KBM-7 (cell line): ENCODE measurements around the gene NCAPG2.
"Not testable (repeated sequence)": the region's sequence is repeated elsewhere in the genome, so short reads cannot be mapped to it uniquely, and the experiment has no call there.

Experiments used
- DNase-seq: peaks from one replicate; pipeline ENCODE4 v3.0.0-alpha.2; 2015
- in situ Hi-C: fragments of 300-500 bp; cut with MboI; formaldehyde crosslinking; loops from 2 replicates; pipeline ENCODE4 v1.14.3; 2020; ENCODE audit warnings: low sequenced_read_pairs, low pct_unique_long_range_greater_than_20kb, mixed read lengths

The NCAPG2 gene

DNA sequence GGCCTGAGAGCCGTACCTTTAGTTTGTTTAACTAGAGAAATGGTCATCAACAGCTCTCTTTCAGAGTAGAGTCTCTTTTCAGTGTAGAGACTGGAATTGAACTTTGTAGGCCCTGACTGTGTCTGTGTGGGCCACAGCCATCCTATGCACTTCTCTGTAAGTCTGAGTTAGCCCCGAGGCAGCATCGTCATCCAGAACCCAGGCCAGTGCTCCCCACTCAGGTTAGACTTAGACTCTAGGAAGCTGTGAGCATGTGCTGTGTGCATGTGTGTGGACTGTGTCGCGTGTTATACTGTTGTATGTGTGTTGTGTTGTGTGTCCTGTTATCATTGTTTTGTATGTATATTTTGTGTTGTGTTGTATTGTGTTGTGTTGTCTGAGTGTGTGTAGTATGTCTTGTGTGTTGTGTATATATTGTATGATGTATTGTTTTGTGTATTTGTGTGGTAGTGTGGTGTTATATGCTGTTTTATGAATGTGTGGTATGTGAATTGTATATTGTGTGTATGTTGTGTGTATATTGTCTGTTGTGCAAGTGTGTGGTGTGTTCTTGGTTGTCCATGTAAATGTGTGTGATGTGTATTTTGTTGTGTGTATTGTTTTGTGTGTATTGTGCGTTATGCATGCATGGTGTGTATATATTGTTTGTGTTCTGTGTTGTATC is 18.1 kb upstream of the NCAPG2 start:
- no peak for DNase-seq

DNA sequence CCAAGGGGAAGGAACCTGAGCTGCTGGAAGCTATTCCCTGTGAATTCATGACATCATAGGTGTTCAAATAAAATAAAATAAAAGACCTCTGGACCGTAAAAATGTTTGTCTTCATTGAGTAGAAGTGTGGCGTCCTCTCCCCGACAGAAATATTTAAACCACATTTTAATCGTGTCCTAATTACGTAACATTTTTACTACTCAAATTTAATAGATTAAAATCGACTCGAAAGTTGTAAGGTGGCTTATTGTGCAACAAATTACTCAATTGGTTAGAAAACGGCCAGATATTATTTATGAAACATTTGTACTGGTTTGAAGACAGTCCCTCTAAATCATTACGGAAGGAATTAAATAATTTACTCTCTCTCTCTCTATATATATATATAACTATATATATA is 15.5 kb upstream of the NCAPG2 start:
- no peak for DNase-seq
- in situ Hi-C loops: no loop called here

More for the DNA sequence above, 18.1 kb upstream of the NCAPG2 start:
- in situ Hi-C loops: no loop called here

DNA sequence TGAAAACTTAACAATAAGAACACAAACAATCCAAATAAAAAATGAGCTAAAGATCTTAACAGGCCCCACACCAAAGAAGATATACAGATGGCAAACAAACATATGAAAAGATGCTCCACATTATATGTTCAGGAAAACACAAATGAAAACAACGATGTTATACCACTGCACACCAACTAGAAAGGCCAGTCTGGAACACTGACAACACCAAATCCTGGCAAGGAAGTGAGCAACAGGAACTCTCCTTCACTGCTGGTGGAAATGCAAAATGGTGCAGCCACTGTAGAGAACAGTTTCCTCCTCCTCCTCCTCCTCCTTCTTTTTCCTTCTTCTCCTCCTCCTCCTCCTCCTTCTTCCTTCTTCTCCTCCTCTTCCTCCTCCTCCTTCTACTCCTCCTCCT is 12.2 kb upstream of the NCAPG2 start:
- no peak for DNase-seq
- in situ Hi-C loops: no loop called here

DNA sequence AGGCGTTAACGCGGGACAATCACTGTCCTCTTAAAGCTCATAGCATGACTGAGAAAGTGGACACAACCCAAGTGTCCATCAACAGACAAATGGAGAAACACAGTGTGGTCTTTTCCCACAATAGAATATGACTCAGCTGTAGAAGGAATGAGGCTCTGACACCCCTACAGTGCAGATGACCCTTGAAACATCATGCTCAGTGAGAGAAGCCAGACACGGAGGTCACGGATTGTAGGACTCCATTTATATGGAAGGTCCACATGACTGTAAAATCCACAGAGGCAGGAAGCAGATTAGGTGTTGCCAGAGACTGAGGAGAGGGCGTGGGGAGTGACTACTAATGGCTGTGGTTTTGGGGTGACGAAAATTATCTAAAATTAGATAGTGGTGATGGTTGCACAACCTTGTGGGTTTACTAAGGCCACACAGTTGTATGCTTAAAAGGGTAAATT is 6.1 kb upstream of the NCAPG2 start:
- peak; percentile 95 for DNase-seq
- in situ Hi-C loops: no loop called here

DNA sequence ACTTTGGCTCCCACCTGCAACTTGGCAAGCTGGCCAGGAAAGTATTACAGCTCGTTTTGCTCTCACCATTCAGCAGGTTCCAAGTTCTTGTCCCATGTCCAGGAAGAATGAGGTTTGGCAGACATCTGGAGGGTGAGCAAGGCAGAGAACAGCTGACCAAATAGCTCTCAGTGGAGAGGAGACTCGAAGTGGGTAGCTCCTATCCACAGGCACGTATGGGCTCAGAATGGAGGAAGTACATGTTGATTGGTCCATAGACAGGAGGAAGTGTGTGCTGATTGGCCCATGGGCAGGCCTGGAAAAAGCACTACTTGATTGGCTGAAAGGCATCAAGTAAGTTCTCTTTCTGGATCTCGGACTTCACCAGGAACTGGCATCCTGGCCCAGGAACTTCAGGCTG is 3.0 kb upstream of the NCAPG2 start:
- no peak for DNase-seq
- in situ Hi-C loops: no loop called here

DNA sequence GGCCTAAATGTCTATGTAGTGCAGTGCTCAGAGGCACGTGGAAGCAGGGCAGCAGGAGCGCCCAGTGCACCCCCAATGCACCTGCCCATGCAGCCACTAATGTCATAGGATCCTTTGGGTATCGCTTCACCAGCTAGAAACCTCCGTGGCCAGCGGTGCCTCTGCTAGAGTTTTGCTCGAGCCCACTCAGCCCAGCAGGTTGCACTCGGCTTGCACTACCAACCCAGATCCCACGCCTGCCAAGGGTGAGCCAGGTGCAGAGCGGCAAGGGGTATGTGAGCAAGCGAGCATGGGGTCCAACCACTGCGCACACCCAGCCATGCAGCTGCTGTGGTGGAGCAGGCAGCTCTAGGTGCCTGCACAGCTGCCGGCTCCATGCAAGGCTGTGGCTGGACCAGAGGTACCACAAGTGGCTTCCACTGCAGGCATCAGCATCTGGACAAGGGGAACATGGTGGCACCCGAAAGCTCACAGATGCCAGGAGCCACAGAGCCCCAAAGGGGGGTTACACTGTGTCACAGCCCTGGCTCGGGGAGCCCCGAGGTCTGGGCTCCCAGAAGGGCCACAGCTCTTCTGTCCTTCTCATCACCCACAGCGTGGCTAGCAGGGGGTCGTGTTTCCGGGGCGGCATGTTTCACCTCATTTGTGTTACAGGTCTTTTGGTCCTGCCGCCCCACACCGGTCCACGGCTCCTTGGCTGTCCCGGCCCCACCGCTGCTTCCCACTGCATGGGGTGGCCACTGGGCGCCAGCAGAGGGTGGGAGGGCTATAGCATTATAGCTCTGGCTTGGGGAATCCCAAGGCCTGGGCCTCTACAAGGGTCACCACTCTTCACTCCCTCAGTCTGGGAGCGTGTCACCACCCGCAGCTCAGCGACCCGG is 2.3 kb upstream of the NCAPG2 start:
- in situ Hi-C loops: no loop called here
- DNase-seq: no peak

DNA sequence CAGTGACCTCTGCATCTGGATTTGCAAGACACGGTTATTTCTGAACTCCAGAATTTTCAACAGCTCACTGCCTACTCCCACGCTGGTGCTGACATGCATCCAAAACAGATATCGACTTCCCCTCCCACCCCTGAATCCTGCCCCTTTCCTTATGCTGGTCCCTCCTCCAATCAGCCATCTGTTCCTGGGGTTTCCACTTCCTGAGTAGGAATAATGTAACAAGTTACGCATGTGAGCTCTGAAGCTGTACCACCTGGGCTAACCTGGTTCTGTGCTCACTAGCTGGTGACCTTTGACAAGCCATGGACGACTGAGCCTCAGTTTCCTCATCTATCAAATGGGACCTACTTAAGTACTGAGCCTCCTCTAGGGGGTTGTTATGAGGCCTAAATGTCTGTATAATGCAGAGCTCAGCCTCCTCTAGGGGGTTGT is 1.7 kb upstream of the NCAPG2 start:
- in situ Hi-C loops: no loop called here
- peak; percentile 64 for DNase-seq

DNA sequence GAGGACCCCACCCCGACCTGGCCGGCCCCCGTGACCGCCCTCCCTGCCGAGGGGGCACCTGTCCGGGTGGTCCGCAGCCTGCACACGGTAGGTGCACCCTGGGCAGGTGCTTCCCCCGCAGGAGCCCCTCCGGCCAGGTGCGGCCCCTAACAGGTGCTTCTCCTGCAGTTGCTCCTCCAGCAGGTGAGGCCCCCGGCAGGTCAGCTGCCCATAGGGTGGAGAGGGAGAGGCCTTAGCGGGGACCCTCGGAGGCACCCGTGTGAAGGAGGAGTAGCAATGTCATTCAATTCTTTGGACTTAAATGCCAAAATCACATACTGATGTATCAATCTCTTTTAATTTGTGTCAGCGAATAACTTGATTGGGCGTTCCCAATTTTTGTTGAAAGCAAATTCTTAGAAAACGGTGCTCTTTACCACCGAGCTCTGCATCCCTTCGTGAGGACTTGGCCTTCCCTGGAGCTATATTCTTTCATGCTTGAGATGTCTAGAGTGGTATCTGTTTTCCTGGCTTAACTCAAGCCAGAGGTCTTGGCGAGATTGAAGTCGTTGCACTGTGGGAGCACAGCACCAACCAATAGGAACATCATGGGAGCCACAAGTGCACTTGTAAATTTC is 738 bp upstream of the NCAPG2 start:
- in situ Hi-C loops: no loop called here
- DNase-seq: no peak

DNA sequence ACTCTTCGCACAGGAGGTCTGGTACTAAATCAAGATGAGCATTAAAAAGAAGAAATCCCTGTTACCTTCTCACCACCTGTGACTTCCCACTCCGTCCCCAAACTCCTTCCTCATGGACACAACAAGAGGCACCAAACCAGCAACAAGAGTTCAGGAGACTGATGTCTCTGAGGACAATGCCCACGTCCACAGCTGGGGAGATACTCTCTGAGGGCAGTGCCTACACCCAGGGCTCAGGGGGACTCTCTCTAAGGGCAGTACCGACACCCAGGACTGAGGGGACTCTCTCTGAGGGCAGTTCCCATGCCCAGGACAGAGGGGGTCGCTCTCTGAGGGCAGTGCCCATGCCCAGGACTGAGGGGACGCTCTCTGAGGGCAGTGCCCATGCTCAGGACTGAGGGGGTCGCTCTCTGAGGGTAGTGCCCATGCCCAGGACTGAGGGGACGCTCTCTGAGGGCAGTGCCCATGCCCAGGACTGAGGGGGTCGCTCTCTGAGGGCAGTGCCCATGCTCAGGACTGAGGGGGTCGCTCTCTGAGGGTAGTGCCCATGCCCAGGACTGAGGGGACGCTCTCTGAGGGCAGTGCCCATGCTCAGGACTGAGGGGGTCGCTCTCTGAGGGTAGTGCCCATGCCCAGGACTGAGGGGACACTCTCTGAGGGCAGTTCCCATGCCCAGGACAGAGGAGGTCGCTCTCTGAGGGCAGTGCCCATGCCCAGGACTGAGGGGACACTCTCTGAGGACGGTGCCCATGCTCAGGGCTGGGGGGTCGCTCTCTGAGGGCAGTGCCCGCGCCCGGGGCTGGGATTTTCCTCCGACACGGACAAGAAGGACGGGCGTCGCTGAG is 703 bp downstream of the NCAPG2 start:
- DNase-seq, in situ Hi-C loops: not testable (repeated sequence)

DNA sequence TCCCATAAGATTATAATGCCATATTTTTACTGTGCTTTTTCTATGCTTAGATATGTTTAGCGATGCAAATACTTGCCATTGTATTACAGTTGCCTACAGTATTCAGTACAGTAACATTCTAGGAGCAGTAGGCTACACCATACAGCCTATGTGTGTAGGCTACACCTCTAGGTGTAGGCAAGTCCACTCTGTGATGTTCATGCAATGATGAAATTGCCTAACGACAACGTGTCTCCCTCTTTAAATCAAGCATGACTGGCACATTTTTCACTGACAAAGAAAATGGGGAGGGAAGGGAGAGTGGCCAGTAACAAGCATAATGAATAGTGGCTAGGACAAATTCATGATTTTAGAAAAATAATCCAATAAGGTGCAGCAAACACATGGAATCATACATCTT is 1.7 kb downstream of the NCAPG2 start:
- in situ Hi-C loops: no loop called here
- no peak for DNase-seq

DNA sequence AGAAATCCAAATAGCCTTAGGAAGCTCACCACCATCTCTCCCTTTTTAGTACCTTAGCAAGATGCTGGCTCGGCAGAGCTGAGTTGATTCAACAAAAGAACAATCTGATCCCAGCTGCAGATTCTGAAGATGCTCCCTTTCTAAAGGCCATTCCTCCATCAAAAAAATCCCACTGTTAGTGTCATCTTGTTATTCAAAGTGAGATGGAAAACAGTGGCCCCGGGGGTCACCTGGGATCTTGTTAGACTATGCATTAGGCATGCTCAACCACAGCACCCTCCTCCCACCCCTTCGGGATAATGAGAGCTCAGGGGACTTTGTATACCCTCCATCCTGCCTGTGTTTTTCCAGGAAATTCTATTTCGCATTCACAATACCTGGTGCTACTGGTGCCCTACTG is 2.4 kb downstream of the NCAPG2 start:
- DNase-seq: no peak
- in situ Hi-C loops: no loop called here

DNA sequence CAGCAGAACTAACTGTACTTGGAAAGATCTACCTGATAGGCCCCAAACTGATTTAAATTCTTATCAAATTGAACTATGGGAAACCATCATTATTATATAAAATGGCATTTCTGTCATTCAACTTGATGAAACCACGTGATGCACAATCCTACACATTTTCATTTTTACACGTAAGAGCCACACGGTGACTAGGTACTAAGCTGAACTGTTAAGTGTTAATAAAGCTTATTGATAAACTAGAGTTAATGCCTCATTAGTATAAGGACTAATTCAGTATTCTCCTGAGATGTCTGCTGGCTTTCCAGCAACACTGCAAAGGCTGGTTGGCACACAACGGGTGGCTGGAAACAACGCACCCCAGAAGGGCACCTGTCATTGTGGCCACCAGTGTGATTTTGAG is 4.6 kb downstream of the NCAPG2 start:
- DNase-seq: no peak
- in situ Hi-C loops: no loop called here

DNA sequence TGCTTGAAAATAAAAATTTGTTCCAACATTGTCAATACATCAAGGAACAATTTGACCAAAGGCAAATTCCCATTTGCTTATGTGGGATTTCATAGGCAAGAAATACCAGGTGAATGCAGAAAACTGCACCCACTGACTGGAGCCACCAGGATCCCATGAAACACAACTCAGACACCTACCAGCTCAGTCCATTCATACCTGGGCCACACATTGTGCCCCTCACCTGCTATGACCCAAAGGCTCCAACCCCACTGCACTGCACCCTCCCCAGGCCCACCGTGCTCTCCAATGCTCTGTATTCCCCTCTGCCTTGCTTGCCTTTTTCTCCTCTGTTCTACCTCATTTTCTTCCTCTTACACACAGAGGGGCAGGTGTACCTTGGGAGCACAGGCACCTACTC is 5.3 kb downstream of the NCAPG2 start:
- in situ Hi-C loops: no loop called here
- DNase-seq: no peak

DNA sequence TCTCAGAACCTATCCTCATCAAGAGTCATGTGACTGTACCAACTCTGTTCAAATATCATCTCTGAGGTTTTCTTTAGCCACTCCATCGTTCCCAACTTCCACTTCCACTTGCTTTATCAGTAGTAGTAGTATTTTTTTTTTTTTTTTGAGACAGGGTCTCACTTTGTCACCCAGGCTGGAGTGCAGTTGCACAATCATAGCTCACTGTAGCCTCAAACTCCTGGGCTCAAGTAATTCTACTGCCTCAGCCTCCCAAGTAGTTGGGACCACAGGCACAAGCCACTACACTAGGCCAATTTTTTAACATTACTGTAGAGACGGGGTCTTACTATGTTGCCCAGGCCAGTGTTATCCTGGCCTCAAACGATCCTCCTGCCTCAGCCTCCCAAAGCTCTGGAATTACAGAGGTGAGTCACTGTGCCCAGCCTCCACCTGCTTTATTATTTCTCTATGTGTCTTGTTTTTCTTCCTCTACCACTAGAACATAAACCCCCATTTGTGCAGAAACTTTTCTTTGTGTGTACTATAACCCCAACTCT is 5.9 kb downstream of the NCAPG2 start:
- no peak for DNase-seq
- in situ Hi-C loops: no loop called here

DNA sequence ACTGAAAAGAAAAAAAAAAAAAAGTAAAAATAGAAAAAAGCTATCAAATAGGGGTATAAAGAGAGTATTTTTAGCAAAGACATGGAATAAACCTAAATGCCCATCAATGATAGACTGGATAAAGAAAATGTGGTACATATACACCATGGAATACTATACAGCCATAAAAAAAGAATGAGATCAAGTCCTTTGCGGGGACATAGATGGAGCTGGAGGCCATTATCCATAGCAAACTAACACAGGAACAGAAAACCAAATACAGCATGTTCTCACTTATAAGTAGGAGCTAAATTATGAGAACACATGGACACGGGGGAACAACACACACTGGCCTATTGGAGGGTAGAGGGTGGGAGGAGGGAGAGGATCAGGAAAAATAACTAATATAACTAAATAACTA is 7.0 kb downstream of the NCAPG2 start:
- DNase-seq, in situ Hi-C loops: not testable (repeated sequence)

DNA sequence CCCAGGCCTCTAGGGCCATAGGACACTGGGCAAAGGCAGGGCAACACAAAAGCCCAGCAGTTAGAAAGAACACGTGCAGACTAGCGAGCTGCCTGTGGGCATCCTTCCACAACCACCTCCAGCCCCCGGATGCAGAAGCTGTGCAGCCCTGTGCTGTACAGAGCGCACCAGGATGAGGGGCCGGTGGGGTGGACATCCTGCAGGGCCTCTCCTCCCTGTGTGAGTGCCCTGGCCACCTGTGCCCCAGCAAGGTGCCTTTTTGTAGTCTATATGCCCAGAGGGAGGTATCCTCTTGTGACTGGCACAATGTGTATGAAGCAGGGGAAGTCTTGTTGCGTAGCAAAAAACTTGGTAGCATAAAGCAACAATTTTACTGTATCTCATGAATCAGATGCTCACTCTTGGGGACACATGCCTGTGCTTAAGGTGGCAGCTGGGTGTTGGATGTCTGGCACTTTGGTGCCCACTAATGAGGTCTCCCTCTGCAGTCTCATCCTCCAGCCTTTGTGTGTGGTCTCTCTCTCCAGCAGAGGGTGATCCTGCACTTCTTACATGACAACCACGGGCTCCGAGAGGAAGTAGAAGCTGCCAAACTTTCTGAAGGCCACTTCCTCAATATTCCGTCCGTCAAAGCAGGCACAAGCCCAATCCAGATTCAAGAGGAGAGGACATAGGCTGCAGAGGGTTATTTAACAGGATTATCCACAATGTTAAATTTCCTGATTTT is 8.7 kb downstream of the NCAPG2 start:
- in situ Hi-C loops: no loop called here
- peak; percentile 88 for DNase-seq

DNA sequence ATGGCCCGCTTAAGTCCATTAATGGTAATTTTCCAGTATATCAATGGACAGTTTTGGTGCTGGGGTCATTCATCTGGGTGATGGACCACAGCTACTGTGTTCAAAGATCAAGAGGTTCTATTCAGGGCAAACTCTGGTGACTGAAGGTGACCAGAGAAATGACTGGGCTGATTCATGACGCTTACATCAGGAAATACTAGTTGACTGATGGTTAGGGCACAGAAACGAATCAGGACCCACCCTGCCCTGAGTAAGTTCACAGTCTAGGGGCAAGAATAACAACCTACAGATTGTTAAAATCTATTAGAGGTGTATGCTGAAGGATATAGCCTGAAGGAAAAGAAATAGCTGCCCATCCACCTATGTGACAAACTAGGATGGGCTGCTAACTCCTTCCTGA is 9.5 kb downstream of the NCAPG2 start:
- in situ Hi-C loops: no loop called here
- no peak for DNase-seq

DNA sequence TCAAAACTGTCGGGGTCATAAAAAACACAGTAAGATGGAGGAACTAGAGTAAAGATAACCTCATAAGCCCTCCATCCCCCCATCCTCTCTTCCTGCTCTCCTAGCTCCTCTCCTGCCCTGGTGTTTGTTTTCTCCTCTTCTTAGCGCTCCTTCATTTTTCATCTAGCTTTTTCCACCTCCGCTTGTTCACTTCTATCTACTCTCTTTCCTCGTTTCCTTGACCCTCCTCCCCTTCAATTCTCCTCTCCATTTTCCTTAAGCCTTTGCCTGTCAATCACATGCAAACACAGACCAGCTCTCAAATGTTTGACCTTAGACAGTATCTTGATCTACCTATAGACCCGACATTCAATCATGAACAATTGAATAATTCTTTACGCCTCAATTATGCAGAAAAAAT is 10.0 kb downstream of the NCAPG2 start:
- in situ Hi-C loops: no loop called here
- no peak for DNase-seq
